Neural cell (in vitro differentiated cells): ENCODE measurements around the gene ZC3H7B.

Experiments
- CTCF ChIP-seq: fragments of 450-650 bp; IDR thresholded peaks from 2 replicates; pipeline ENCODE4 v1.5.1; 2014; ENCODE audit warnings: antibody characterized with exemption, mild to moderate bottlenecking, moderate library complexity; ENCODE audit not compliant: poor library complexity, severe bottlenecking
- EP300 ChIP-seq: fragments of 450-650 bp; conservative IDR thresholded peaks from 2 replicates; pipeline ENCODE4 v1.6.1; 2014; ENCODE audit warnings: antibody characterized with exemption, mild to moderate bottlenecking, moderate library complexity; ENCODE audit not compliant: poor library complexity, severe bottlenecking
- EZH2 ChIP-seq: fragments of 200-600, 300-800 bp; shearing (Covaris generic), sonication (generic); IDR thresholded peaks from 2 replicates; pipeline ENCODE4 v1.6.1; 2014; ENCODE audit warnings: antibody characterized with exemption, low read length, borderline replicate concordance, mild to moderate bottlenecking; ENCODE audit not compliant: insufficient read depth, poor library complexity, severe bottlenecking
- POLR2AphosphoS5 ChIP-seq: IDR thresholded peaks from 2 replicates; pipeline ENCODE4 v1.6.1; 2012
- RAD21 ChIP-seq: fragments of 450-650 bp; conservative IDR thresholded peaks from 2 replicates; pipeline ENCODE4 v1.6.1; 2014; ENCODE audit warnings: antibody characterized with exemption, mild to moderate bottlenecking, moderate library complexity

GRCh38 chr22:41401781-41402648, 100.7 kb downstream of the ZC3H7B start:
- no peak for TF ChIP-seq EP300
- TF ChIP-seq EZH2, result no peak
- no peak for TF ChIP-seq CTCF
- no peak for TF ChIP-seq POLR2AphosphoS5
- TF ChIP-seq RAD21, result no peak
